A673 (cell line): ENCODE measurements around the gene ABCC11. TPM values are rescaled to one million over a fixed set of nuclear protein-coding genes. Genes with fewer than 3 reads are reported as not detected.

Source experiments
- Bru-seq: library from RNA; stranded (reverse); fragments of 400-500 nt; gene quantifications from one replicate; lab custom pipeline; 2021; lab: Mats Ljungman, UMichigan
- BruChase-seq, 2 experiments: library from RNA; stranded (reverse); fragments of 400-500 nt; gene quantifications; one replicate each; lab custom pipeline; 2021; lab: Mats Ljungman, UMichigan
- BruUV-seq: library from RNA; stranded (reverse); fragments of 400-500 nt; replicated peaks from 2 replicates; lab custom pipeline; 2021; lab: Mats Ljungman, UMichigan
- CTCF ChIA-PET: fragments of 300-600 bp; sonication (Branson Sonifier 250); formaldehyde crosslinking; loops from one replicate; lab custom pipeline; 2022; ENCODE audit warnings: antibody characterized with exemption; lab: Charles Lee
- POLR2A ChIA-PET: fragments of 300-600 bp; sonication (Branson Sonifier 250); formaldehyde crosslinking; loops from one replicate; lab custom pipeline; 2022; ENCODE audit warnings: antibody characterized with exemption; ENCODE audit not compliant: low non-redundant PET; lab: Charles Lee
- DNase-seq: peaks from one replicate; pipeline ENCODE4 v3.0.0-alpha.2; 2015; ENCODE audit warnings: low spot score
- H3K27ac ChIP-seq: fragments of 200-600 bp; sonication (generic); 2 replicates; pipeline ENCODE4 v1.5.1; 2016; ENCODE audit warnings: mixed run types, low read depth, mild to moderate bottlenecking, mixed read lengths, antibody characterized with exemption, low read length; ENCODE audit not compliant: poor library complexity, severe bottlenecking
- H3K27me3 ChIP-seq: fragments of 200-600 bp; sonication (generic); replicated peaks from 2 replicates; pipeline ENCODE4 v1.6.1; 2017; ENCODE audit warnings: mixed run types, low read depth, mild to moderate bottlenecking, mixed read lengths, antibody characterized with exemption, low read length; ENCODE audit not compliant: insufficient read depth, poor library complexity
- H3K36me3 ChIP-seq: fragments of 200-600 bp; sonication (generic); 2 replicates; pipeline ENCODE4 v1.6.1; 2016; ENCODE audit warnings: mixed run types, mild to moderate bottlenecking, mixed read lengths, antibody characterized with exemption, low read length; ENCODE audit not compliant: insufficient read depth, poor library complexity, severe bottlenecking
- H3K4me1 ChIP-seq: fragments of 200-600 bp; sonication (generic); 2 replicates; pipeline ENCODE4 v1.6.1; 2017; ENCODE audit warnings: mixed run types, mild to moderate bottlenecking, mixed read lengths, antibody characterized with exemption, low read length; ENCODE audit not compliant: insufficient read depth, poor library complexity, severe bottlenecking
- H3K4me3 ChIP-seq: fragments of 200-600 bp; sonication (generic); 2 replicates; pipeline ENCODE4 v1.5.1; 2016; ENCODE audit warnings: low read depth, mixed run types, mild to moderate bottlenecking, mixed read lengths, low read length; ENCODE audit not compliant: poor library complexity, severe bottlenecking
- H3K9me3 ChIP-seq: fragments of 200-600 bp; sonication (generic); 2 replicates; pipeline ENCODE4 v1.6.1; 2016; ENCODE audit warnings: mixed run types, low read depth, mild to moderate bottlenecking, mixed read lengths, antibody characterized with exemption, low read length; ENCODE audit not compliant: poor library complexity, severe bottlenecking
- EZH2 ChIP-seq: fragments of 200-600 bp; sonication (generic); IDR thresholded peaks from 2 replicates; pipeline ENCODE4 v1.6.1; 2017; ENCODE audit warnings: borderline replicate concordance, low read depth, mild to moderate bottlenecking, mixed read lengths, antibody characterized with exemption, low read length; ENCODE audit not compliant: poor library complexity, severe bottlenecking
- intact Hi-C: fragments of 100-400 bp; cut with micrococcal nuclease; formaldehyde crosslinking; loops from one replicate; pipeline ENCODE4 v1.10.0; 2022; ENCODE audit not compliant: unreplicated experiment
- long read RNA-seq: library from polyadenylated mRNA; stranded (forward); transcript quantifications from one replicate; pipeline ENCODE4 v2.0.0, GENCODE V29; 2022
- total RNA-seq: library from RNA; stranded (reverse); gene quantifications from 2 replicates; pipeline ENCODE4 v1.2.3, GENCODE V29; 2021
- TF ChIP-seq, protein P1 (sequence below): fragments of 300-800, 200-600 bp; sonication (generic); conservative IDR thresholded peaks from 2 replicates; pipeline ENCODE4 v1.5.1; 2017; ENCODE audit warnings: low read depth, mild to moderate bottlenecking, antibody characterized with exemption, low read length, moderate library complexity, mixed read lengths

ABCC11 gene
- total RNA-seq (0.13 TPM in 1 of 2 replicates, not detected in the other), Bru-seq, nascent RNA (percentile 9 among the genes with signal in this experiment), BruChase-seq, experiment 1, labeled RNA remaining after a 2-hour chase (percentile 3 among the genes with signal in this experiment), BruChase-seq, experiment 2, labeled RNA remaining after a 6-hour chase (percentile 9 among the genes with signal in this experiment)
- long read RNA-seq, partial matches to known transcripts, result 0 of 1 reads
- long read RNA-seq, other reads (novel, unspliced or antisense), result 1 of 1 reads

GRCh38 chr16:48247311-48247710 lies at the start of gene ABCC11:
ABCC11 (minus strand) TSS chr16:48247539; CDS start chr16:48231921, 15,618 bp downstream.
- BruUV-seq, result no TSS peak
- H3K9me3 ChIP-seq, result no peaks in the 10 kb centered on the region
- ChIA-PET CTCF (no interaction called here), POLR2A (interaction anchor here (0.6 kb wide), 1 partner anchor 20 kb away, joined by 3 read pairs; no protein-coding TSS in a partner anchor)
- no peak for DNase-seq
- H3K27me3 ChIP-seq, result no peaks in the 10 kb centered on the region
- H3K36me3 ChIP-seq, result no peaks in the 10 kb centered on the region
- no peak within 1 kb of the TSS for H3K4me3 ChIP-seq
- peaks cover 13% of the 10 kb centered on the region for H3K4me1 ChIP-seq
- no peak for TF ChIP-seq EZH2
- TF ChIP-seq, protein P1, sequence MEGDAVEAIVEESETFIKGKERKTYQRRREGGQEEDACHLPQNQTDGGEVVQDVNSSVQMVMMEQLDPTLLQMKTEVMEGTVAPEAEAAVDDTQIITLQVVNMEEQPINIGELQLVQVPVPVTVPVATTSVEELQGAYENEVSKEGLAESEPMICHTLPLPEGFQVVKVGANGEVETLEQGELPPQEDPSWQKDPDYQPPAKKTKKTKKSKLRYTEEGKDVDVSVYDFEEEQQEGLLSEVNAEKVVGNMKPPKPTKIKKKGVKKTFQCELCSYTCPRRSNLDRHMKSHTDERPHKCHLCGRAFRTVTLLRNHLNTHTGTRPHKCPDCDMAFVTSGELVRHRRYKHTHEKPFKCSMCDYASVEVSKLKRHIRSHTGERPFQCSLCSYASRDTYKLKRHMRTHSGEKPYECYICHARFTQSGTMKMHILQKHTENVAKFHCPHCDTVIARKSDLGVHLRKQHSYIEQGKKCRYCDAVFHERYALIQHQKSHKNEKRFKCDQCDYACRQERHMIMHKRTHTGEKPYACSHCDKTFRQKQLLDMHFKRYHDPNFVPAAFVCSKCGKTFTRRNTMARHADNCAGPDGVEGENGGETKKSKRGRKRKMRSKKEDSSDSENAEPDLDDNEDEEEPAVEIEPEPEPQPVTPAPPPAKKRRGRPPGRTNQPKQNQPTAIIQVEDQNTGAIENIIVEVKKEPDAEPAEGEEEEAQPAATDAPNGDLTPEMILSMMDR, result no peak
- intact Hi-C loops, result no loop called here
- no peak within 1 kb of the TSS for H3K27ac ChIP-seq

GRCh38 chr16:48295488-48296281 lies 48.3 kb upstream of the ABCC11 start:
- Histone ChIP-seq H3K9me3 (no peaks in the 10 kb centered on the region), H3K4me3 (no peak overlapping the region), H3K27ac (no peak overlapping the region), H3K4me1 (peaks cover 16% of the 10 kb centered on the region), H3K36me3 (peaks cover 17% of the 10 kb centered on the region), H3K27me3 (no peaks in the 10 kb centered on the region)
- no peak for TF ChIP-seq EZH2
- TF ChIP-seq, protein P1, result no peak
- no peak for DNase-seq
- ChIA-PET POLR2A (no interaction called here), CTCF (no interaction called here)
- intact Hi-C loops, result no loop called here
- BruUV-seq, result no TSS peak

- no peaks in the 10 kb centered on the region for H3K9me3 ChIP-seq
- H3K4me1 ChIP-seq, result peaks cover 7% of the 10 kb centered on the region
- H3K4me3 ChIP-seq, result no peak overlapping the region
- H3K36me3 ChIP-seq, result peaks cover 17% of the 10 kb centered on the region
- no peak overlapping the region for H3K27ac ChIP-seq
- TF ChIP-seq, protein P1, result no peak
- TF ChIP-seq EZH2, result no peak
- no peaks in the 10 kb centered on the region for H3K27me3 ChIP-seq
- BruUV-seq, result no TSS peak
- no peak for DNase-seq
- intact Hi-C loops, result no loop called here
- ChIA-PET POLR2A (no interaction called here), CTCF (no interaction called here)
Observed at GRCh38 chr16:48294724-48295123, 47.4 kb upstream of the ABCC11 start.
